Spleen (tissue), 11 donors: ENCODE results near the gene ZNF697. TPM values are rescaled to one million over a fixed set of nuclear protein-coding genes. Genes with fewer than 3 reads are reported as not detected.

ENCODE experiments used
- DNase-seq: peaks from one replicate; pipeline ENCODE4 v3.0.0-alpha.2; 2020
- H3K27ac ChIP-seq, 8 donors: fragments of 200-600 bp; sonication (generic) in 7 of 8; 1 replicate in 4 of 8; 2 replicates in 4 of 8; pipeline versions ENCODE4 v1.5.0 to v1.8.0; 2016 to 2021; ENCODE audit warnings: inconsistent platforms in 4 of 8, mild to moderate bottlenecking in 4 of 8, moderate library complexity in 1 of 8
- H3K27me3 ChIP-seq, 7 donors: fragments of 200-600 bp; sonication (generic) in 6 of 7; replicated peaks in 1 of 7; 1 replicate in 4 of 7; 2 replicates in 3 of 7; pipeline versions ENCODE4 v1.5.0 to v1.8.0; 2016 to 2021; ENCODE audit warnings: inconsistent platforms in 3 of 7, mild to moderate bottlenecking in 1 of 7
- H3K36me3 ChIP-seq, 6 donors: fragments of 200-600 bp; sonication (generic) in 5 of 6; 1 replicate in 4 of 6; 2 replicates in 2 of 6; pipeline versions ENCODE4 v1.5.0 to v1.8.0; 2016 to 2021; ENCODE audit warnings: inconsistent platforms in 2 of 6
- H3K4me1 ChIP-seq, 6 donors: fragments of 200-600 bp; sonication (generic) in 5 of 6; 1 replicate in 3 of 6; 2 replicates in 3 of 6; pipeline versions ENCODE4 v1.5.0 to v1.8.0; 2016 to 2021; ENCODE audit warnings: inconsistent platforms in 3 of 6
- H3K4me3 ChIP-seq, 8 donors: fragments of 200-600 bp; sonication (generic) in 7 of 8; 1 replicate in 4 of 8; 2 replicates in 4 of 8; pipeline versions ENCODE4 v1.5.0 to v1.8.0; 2016 to 2021; ENCODE audit warnings: inconsistent platforms in 4 of 8, mild to moderate bottlenecking in 4 of 8, moderate library complexity in 2 of 8
- H3K9me3 ChIP-seq, 8 donors: fragments of 200-600 bp; sonication (generic) in 7 of 8; 1 replicate in 4 of 8; 2 replicates in 4 of 8; pipeline versions ENCODE4 v1.5.0 to v1.8.0; 2016 to 2021; ENCODE audit warnings: inconsistent platforms in 4 of 8
- POLR2A ChIP-seq, 3 donors: fragments of 450-650 bp; IDR thresholded peaks; one replicate each; pipeline ENCODE4 v1.5.1; 2017; ENCODE audit warnings: antibody characterized with exemption in 3 of 3, mild to moderate bottlenecking in 1 of 3
- POLR2AphosphoS5 ChIP-seq, 3 donors: sonication (generic); formaldehyde crosslinking; IDR thresholded peaks; one replicate each; pipeline ENCODE4 v1.5.1; 2017; ENCODE audit warnings: antibody characterized with exemption in 3 of 3
- WGBS, 5 donors: extraction: QIAGEN DNeasy Blood & Tissue Kit in 3 of 5; methylation state at CpG; one replicate each; pipeline versions ENCODE4 v1.1.5 to v1.1.7; 2013 to 2018; 5-methylcytosine and 5-hydroxymethylcytosine counted together
- intact Hi-C: fragments of 100-400 bp; cut with DNase I; formaldehyde crosslinking; loops from one replicate; pipeline ENCODE4 v1.15.0; 2023; ENCODE audit warnings: low total_unique reads
- polyA plus RNA-seq, 3 donors: library from polyadenylated mRNA; stranded (reverse); fragments of 200-250 nt; gene quantifications; one replicate each; pipeline ENCODE4 v1.2.1, GENCODE V29; 2013
- total RNA-seq, 7 donors: library from RNA; depleted of rRNA in 3 of 7; stranded (reverse); fragments of >200 nt in 3 of 7; fragmentation: NEBNext Ultra II Directional in 4 of 7; extraction: Animal tissue kit (Norgen Biotek cat#: 25700) in 4 of 7; gene quantifications; one replicate each; pipeline versions ENCODE4 v1.1.0 to v1.2.1, GENCODE V29; 2016 to 2021
- TF ChIP-seq, protein P1 (sequence below), 11 experiments: fragments of 200-600 bp in 7 of 11; fragments of 450-650 bp in 4 of 11; sonication (generic) in 4 of 11; IDR thresholded peaks in 8 of 11; conservative IDR thresholded peaks in 3 of 11; 1 replicate in 7 of 11; 2 replicates in 4 of 11; pipeline versions ENCODE4 v1.4.0 to v1.8.0; 2016 to 2021; ENCODE audit warnings: antibody characterized with exemption in 11 of 11, inconsistent platforms in 4 of 11, mild to moderate bottlenecking in 1 of 11
- donor health status: healthy with polysubstance abuse.
- donor health status: DM: no; HTN: no; CAD: no; lungs with moderate emphysema.
- donor health status: DM: no; HTN: no; CAD: no.
- donor health status: Bipolar disorder and iron deficiency.
- donor health status: healthy.
- donor health status: DM: no; HTN: no; CAD: no.
- donor health status: DM: yes; HTN: yes; CAD: no.

The ZNF697 gene
- total and polyA plus RNA-seq, 10 donors = 0.38 to 6.6 (median 5.5) TPM

DNA sequence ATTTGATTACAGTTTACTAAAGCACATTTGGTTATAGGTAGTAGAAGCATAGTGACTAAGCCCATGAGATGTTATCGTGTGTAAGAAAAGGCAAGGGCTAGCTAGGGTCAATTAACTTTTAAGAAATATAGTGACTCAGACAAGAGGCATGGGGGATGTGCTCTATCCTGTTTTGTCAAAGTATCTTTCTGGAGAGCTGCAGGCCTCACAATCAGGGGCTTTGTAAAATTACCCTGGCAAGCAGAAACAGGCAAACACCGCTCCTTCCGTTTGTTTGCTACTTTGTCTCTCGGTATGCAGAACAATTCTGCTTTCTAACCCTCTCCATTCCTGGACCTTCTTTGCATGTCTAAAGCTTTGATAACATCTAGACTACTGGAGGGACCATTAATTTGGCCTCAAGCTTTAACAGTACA lies 26.1 kb upstream of the ZNF697 start:
- TF ChIP-seq, protein P1, sequence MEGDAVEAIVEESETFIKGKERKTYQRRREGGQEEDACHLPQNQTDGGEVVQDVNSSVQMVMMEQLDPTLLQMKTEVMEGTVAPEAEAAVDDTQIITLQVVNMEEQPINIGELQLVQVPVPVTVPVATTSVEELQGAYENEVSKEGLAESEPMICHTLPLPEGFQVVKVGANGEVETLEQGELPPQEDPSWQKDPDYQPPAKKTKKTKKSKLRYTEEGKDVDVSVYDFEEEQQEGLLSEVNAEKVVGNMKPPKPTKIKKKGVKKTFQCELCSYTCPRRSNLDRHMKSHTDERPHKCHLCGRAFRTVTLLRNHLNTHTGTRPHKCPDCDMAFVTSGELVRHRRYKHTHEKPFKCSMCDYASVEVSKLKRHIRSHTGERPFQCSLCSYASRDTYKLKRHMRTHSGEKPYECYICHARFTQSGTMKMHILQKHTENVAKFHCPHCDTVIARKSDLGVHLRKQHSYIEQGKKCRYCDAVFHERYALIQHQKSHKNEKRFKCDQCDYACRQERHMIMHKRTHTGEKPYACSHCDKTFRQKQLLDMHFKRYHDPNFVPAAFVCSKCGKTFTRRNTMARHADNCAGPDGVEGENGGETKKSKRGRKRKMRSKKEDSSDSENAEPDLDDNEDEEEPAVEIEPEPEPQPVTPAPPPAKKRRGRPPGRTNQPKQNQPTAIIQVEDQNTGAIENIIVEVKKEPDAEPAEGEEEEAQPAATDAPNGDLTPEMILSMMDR (IDR thresholded peaks at IDR 0.05 in 8 of 11, conservative IDR thresholded peaks at IDR 0.05 in 3 of 11) = no peak
- TF ChIP-seq POLR2A (IDR thresholded peaks at IDR 0.05) (no peak), POLR2AphosphoS5 (IDR thresholded peaks at IDR 0.05) (no peak)

DNA sequence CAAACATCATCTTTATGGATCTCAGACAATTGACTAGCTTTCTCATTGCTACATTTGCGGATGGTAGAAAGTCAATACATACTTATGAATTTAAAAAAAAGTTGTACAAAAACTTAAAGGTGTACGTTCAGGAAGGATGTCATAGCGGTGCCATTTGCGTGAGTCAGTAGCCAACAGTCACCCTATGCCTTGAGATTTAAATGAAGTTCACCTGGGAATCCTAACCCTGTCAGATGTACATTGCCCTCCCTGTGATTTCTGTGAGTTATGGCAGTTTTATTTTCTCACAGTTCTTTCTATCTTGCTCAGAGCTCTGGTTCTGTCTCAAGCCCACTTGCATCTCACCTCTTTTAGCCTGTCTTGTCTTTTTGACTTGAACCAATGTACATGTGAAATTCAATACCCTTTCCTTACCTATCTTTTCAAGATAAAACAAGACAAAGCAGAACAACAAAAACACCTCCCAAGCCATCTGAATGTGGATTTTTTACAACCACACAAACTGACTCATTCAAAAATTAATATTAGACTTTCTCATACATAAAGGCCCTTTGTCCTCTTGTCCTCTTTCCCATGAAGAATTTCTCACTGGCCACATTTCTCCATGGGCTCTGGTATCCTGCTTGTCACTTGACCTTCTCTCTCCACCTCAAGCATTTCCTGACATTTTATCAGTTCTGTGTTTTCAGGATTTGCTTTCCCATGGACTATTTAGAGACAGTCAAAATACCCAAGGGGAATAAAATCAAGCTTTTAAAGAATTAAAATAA lies 25.3 kb upstream of the ZNF697 start:
- 90 to 95% (median 93%) methylated on average over 4 of the region's 4 CpGs for WGBS, 5 donors
- H3K4me3 ChIP-seq = no peak overlapping the region
- no peak overlapping the region for H3K27ac ChIP-seq
- intact Hi-C loops = no loop called here
- H3K27me3 ChIP-seq = peaks cover 0 to 12% (median 0%) of the 10 kb centered on the region in 7 donors
- no peaks in the 10 kb centered on the region for H3K9me3 ChIP-seq
- no peak for DNase-seq
- no peaks in the 10 kb centered on the region for H3K36me3 ChIP-seq
- TF ChIP-seq, protein P1 (IDR thresholded peaks at IDR 0.05 in 8 of 11, conservative IDR thresholded peaks at IDR 0.05 in 3 of 11) = no peak
- TF ChIP-seq POLR2AphosphoS5 (IDR thresholded peaks at IDR 0.05) (no peak), POLR2A (IDR thresholded peaks at IDR 0.05) (no peak)
- H3K4me1 ChIP-seq = peaks cover 0 to 12% (median 9%) of the 10 kb centered on the region in 6 donors

More for the DNA sequence above, 26.1 kb upstream of the ZNF697 start:
- no peak overlapping the region for H3K4me3 ChIP-seq
- intact Hi-C loops = no loop called here
- DNase-seq = no peak
- H3K9me3 ChIP-seq = no peaks in the 10 kb centered on the region
- no peak overlapping the region for H3K27ac ChIP-seq
- peaks cover 0 to 12% (median 9%) of the 10 kb centered on the region in 6 donors for H3K4me1 ChIP-seq
- WGBS, 5 donors = 76 to 89% (median 87%) methylated on average over 4 of the region's 4 CpGs
- H3K36me3 ChIP-seq = no peaks in the 10 kb centered on the region
- H3K27me3 ChIP-seq = peaks cover 0 to 16% (median 0%) of the 10 kb centered on the region in 7 donors

DNA sequence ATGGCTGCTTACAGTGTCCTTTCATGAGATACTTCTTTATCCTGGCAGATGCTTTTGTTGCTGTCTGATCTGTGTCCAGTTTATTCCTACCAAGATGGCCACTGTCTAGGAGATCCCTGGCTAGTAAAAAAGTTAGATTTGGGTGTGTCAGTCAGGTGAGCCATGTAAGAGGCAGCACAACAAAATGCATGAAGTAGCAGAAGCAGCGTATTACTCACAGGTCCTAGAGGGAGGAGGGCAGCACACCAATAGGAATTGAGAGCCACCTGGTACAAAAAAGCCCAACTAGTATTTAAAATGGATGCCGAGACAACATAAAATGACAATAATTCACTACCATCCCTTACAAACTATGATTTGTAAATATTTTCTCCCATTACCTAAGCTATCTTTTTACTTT lies 22.8 kb upstream of the ZNF697 start:
- Histone ChIP-seq H3K27ac (no peak overlapping the region), H3K36me3 (no peaks in the 10 kb centered on the region), H3K9me3 (no peaks in the 10 kb centered on the region), H3K4me1 (peaks cover 0 to 12% (median 9%) of the 10 kb centered on the region in 6 donors), H3K4me3 (no peak overlapping the region), H3K27me3 (peaks cover 0 to 10% (median 0%) of the 10 kb centered on the region in 7 donors)
- WGBS, 5 donors = 81 to 96% (median 93%) methylated on average over 2 of the region's 2 CpGs
- DNase-seq = no peak
- TF ChIP-seq POLR2A (IDR thresholded peaks at IDR 0.05) (no peak), POLR2AphosphoS5 (IDR thresholded peaks at IDR 0.05) (no peak)
- TF ChIP-seq, protein P1 (IDR thresholded peaks at IDR 0.05 in 8 of 11, conservative IDR thresholded peaks at IDR 0.05 in 3 of 11) = no peak
- intact Hi-C loops = no loop called here

DNA sequence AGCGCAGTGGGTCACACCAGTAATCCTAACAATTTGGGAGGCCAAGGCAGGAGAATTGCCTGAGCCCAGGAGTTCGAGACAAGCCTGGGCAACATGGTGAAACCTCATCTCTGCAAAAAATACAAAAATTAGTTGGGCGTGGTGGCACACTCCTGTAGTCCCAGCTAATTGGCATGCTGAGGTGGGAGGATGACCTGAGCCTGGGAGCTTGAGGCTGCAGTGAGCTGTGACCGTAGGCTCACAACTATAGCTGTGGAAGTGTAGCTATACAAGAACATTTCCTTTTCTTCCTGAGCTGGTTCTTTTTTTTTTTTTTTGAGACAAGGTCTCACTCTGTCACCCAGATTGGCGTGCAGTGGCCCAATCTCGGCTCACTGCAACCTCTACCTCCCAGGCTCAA lies 19.1 kb upstream of the ZNF697 start:
- no peaks in the 10 kb centered on the region for H3K9me3 ChIP-seq
- TF ChIP-seq POLR2AphosphoS5 (IDR thresholded peaks at IDR 0.05) (no peak), POLR2A (IDR thresholded peaks at IDR 0.05) (no peak)
- TF ChIP-seq, protein P1 (IDR thresholded peaks at IDR 0.05 in 8 of 11, conservative IDR thresholded peaks at IDR 0.05 in 3 of 11) = no peak
- DNase-seq = no peak
- no peaks in the 10 kb centered on the region for H3K4me1 ChIP-seq
- no peak overlapping the region for H3K4me3 ChIP-seq
- no peak overlapping the region for H3K27ac ChIP-seq
- WGBS, 5 donors = 88 to 93% (median 91%) methylated on average over 6 of the region's 6 CpGs
- intact Hi-C loops = no loop called here
- H3K36me3 ChIP-seq = no peaks in the 10 kb centered on the region
- no peaks in the 10 kb centered on the region for H3K27me3 ChIP-seq
